CD14-positive monocyte (primary cell): ENCODE data around the gene SSR1. TPM values are rescaled to one million over a fixed set of nuclear protein-coding genes. Genes with fewer than 3 reads are reported as not detected.

ENCODE experiments used
- DNase-seq, 3 donors: peaks; one replicate each; pipeline ENCODE4 v3.0.0-alpha.2; 2011 to 2022
- H2AFZ ChIP-seq: 2 replicates; pipeline ENCODE4 v1.6.0; 2012; ENCODE audit warnings: mild to moderate bottlenecking, low read depth, low read length, inconsistent platforms; ENCODE audit not compliant: insufficient read depth, poor library complexity, severe bottlenecking
- H3K27ac ChIP-seq, 2 donors: 1 replicate in 1 of 2; 2 replicates in 1 of 2; pipeline ENCODE4 v1.5.1; 2012 to 2013; ENCODE audit warnings: low read length in 2 of 2, control low read depth in 1 of 2, inconsistent platforms in 1 of 2, low read depth in 1 of 2, mild to moderate bottlenecking in 1 of 2
- H3K27me3 ChIP-seq, 2 donors: one replicate each; pipeline versions ENCODE4 v1.6.0 to v1.6.1; 2011 to 2013; ENCODE audit warnings: low read length in 2 of 2; ENCODE audit not compliant: control insufficient read depth in 2 of 2, insufficient read depth in 2 of 2
- H3K36me3 ChIP-seq, 2 donors: replicated peaks in 1 of 2; 1 replicate in 1 of 2; 2 replicates in 1 of 2; pipeline versions ENCODE4 v1.5.1 to v1.6.1; 2012 to 2013; ENCODE audit warnings: low read length in 2 of 2, control low read depth in 1 of 2, inconsistent platforms in 1 of 2, mild to moderate bottlenecking in 1 of 2; ENCODE audit not compliant: insufficient read depth in 2 of 2, control insufficient read depth in 1 of 2
- H3K4me1 ChIP-seq, 2 donors: 1 replicate in 1 of 2; 2 replicates in 1 of 2; pipeline versions ENCODE4 v1.5.1 to v1.6.1; 2012 to 2013; ENCODE audit warnings: low read length in 2 of 2, control low read depth in 1 of 2, inconsistent platforms in 1 of 2, mild to moderate bottlenecking in 1 of 2, moderate library complexity in 1 of 2; ENCODE audit not compliant: insufficient read depth in 2 of 2, control insufficient read depth in 1 of 2
- H3K4me2 ChIP-seq: replicated peaks from 2 replicates; pipeline ENCODE3; 2012; ENCODE audit warnings: low read length, moderate library complexity, mild to moderate bottlenecking; ENCODE audit not compliant: poor library complexity, severe bottlenecking; ENCODE audit errors: extremely low read depth
- H3K4me3 ChIP-seq, 3 experiments: fragments of 200-600 bp in 1 of 3; sonication (generic) in 1 of 3; replicated peaks in 1 of 3; 1 replicate in 2 of 3; 2 replicates in 1 of 3; pipeline ENCODE4 v1.5.1; 2011 to 2013; ENCODE audit warnings: low read length in 3 of 3, mild to moderate bottlenecking in 3 of 3, control low read depth in 2 of 3, low read depth in 2 of 3, inconsistent platforms in 1 of 3, moderate library complexity in 1 of 3
- H3K79me2 ChIP-seq: 2 replicates; pipeline ENCODE4 v1.6.0; 2012; ENCODE audit warnings: mild to moderate bottlenecking, control low read depth, inconsistent platforms, low read length, moderate library complexity; ENCODE audit not compliant: insufficient read depth
- H3K9ac ChIP-seq: 2 replicates; pipeline ENCODE4 v1.6.0; 2017; ENCODE audit warnings: low read length, mild to moderate bottlenecking; ENCODE audit not compliant: insufficient read depth, poor library complexity, severe bottlenecking
- H3K9me3 ChIP-seq, 2 donors: replicated peaks in 1 of 2; 1 replicate in 1 of 2; 2 replicates in 1 of 2; pipeline versions ENCODE4 v1.5.1 to v1.6.1; 2012 to 2013; ENCODE audit warnings: low read length in 2 of 2, control low read depth in 1 of 2; ENCODE audit not compliant: control insufficient read depth in 1 of 2, insufficient read depth in 1 of 2
- H4K20me1 ChIP-seq: 2 replicates; pipeline ENCODE4 v1.6.0; 2012; ENCODE audit warnings: mild to moderate bottlenecking, low read length, control low read depth, moderate library complexity; ENCODE audit not compliant: insufficient read depth
- H3K27ac Mint-ChIP-seq, 7 donors: one replicate each; pipeline ENCODE4 v1.8.0; 2020; ENCODE audit warnings: mild to moderate bottlenecking in 7 of 7, mixed read lengths in 7 of 7, moderate library complexity in 6 of 7, inconsistent platforms in 2 of 7
- H3K27me3 Mint-ChIP-seq, 3 donors: one replicate each; pipeline ENCODE4 v1.8.0; 2021 to 2022; ENCODE audit warnings: low read depth in 3 of 3, mild to moderate bottlenecking in 3 of 3, mixed read lengths in 3 of 3, moderate library complexity in 3 of 3, inconsistent platforms in 1 of 3
- H3K36me3 Mint-ChIP-seq, 2 donors: one replicate each; pipeline ENCODE4 v1.8.0; 2020; ENCODE audit warnings: mixed read lengths in 2 of 2, inconsistent platforms in 1 of 2, mild to moderate bottlenecking in 1 of 2
- H3K4me1 Mint-ChIP-seq: one replicate; pipeline ENCODE4 v1.8.0; 2020; ENCODE audit warnings: mild to moderate bottlenecking, mixed read lengths
- H3K4me3 Mint-ChIP-seq, 2 donors: one replicate each; pipeline ENCODE4 v1.8.0; 2020; ENCODE audit warnings: mild to moderate bottlenecking in 2 of 2, mixed read lengths in 2 of 2, moderate library complexity in 1 of 2
- H3K9me3 Mint-ChIP-seq, 7 donors: one replicate each; pipeline ENCODE4 v1.8.0; 2020 to 2022; ENCODE audit warnings: mixed read lengths in 7 of 7, mild to moderate bottlenecking in 6 of 7, moderate library complexity in 6 of 7, inconsistent platforms in 2 of 7
- CTCF ChIP-seq: fragments of 200-600 bp; IDR thresholded peaks from one replicate; pipeline ENCODE4 v1.8.0; 2022; ENCODE audit warnings: antibody characterized with exemption, mild to moderate bottlenecking
- WGBS: methylation state at CpG from one replicate; pipeline ENCODE4 v1.1.5; 2013; ENCODE audit warnings: missing lambda C conversion rate; ENCODE audit not compliant: insufficient coverage; 5-methylcytosine and 5-hydroxymethylcytosine counted together
- intact Hi-C, 2 donors: fragments of 100-400 bp; cut with micrococcal nuclease; formaldehyde crosslinking; loops; one replicate each; pipeline versions ENCODE4 v1.15.0 to v1.15.1; 2023
- polyA plus RNA-seq, 3 donors: library from polyadenylated mRNA; depleted of rRNA in 1 of 3; unstranded in 2 of 3; stranded (reverse) in 1 of 3; fragments of 300-500 nt in 2 of 3; fragments of >200 nt in 1 of 3; fragmentation: Illumina TruSeq in 2 of 3; gene quantifications; 1 replicate in 2 of 3; 2 replicates in 1 of 3; pipeline ENCODE4 v1.2.3, GENCODE V29; 2012 to 2021

SSR1 gene
- polyA plus RNA-seq, 3 donors = 59.1 to 302 (median 251) TPM

GRCh38 chr6:7251646-7252260 is 61.2 kb downstream of the SSR1 start:
- H3K9me3 ChIP-seq = peaks cover 0 to 4% of the 10 kb centered on the region in 2 donors
- H3K9me3 Mint-ChIP-seq = peaks cover 0 to 9% (median 4%) of the 10 kb centered on the region in 7 donors
- peaks cover 36 to 39% of the 10 kb centered on the region in 2 donors for H3K36me3 ChIP-seq
- H3K9ac ChIP-seq = no peak overlapping the region
- H3K36me3 Mint-ChIP-seq = peaks cover 41 to 47% of the 10 kb centered on the region in 2 donors
- peaks cover 0 to 2% (median 0%) of the 10 kb centered on the region in 3 donors for H3K27me3 Mint-ChIP-seq
- no peak overlapping the region for H3K4me3 Mint-ChIP-seq
- H3K4me1 ChIP-seq = peaks cover 59% of the 10 kb centered on the region in 2 donors
- peaks cover 6% of the 10 kb centered on the region for H4K20me1 ChIP-seq
- DNase-seq = no peak
- H3K27ac Mint-ChIP-seq = peak overlapping the region; percentile 67 to 89 (median 72)
- no CpG with 5 or more reads among the region's 6 CpGs for WGBS
- H3K4me3 ChIP-seq = peak overlapping the region in 1 of 3 experiments; percentile 15
- H2AFZ ChIP-seq = no peak overlapping the region
- peaks cover 58% of the 10 kb centered on the region for H3K4me1 Mint-ChIP-seq
- H3K79me2 ChIP-seq = peaks cover 31% of the 10 kb centered on the region
- no peaks in the 10 kb centered on the region for H3K27me3 ChIP-seq
- intact Hi-C loops = no loop called here
- H3K4me2 ChIP-seq = peak overlapping the region; percentile 20
- no peak for TF ChIP-seq CTCF
- H3K27ac ChIP-seq = peak overlapping the region; percentile 39 to 58

- intact Hi-C loops = no loop called here
- peaks cover 48% of the 10 kb centered on the region for H3K4me1 Mint-ChIP-seq
Measured at GRCh38 chr6:7250812-7251211, 62.2 kb downstream of the SSR1 start.

More at GRCh38 chr6:7250812-7251211, 62.2 kb downstream of the SSR1 start:
- Histone ChIP-seq H3K27me3 (no peaks in the 10 kb centered on the region), H4K20me1 (peaks cover 15% of the 10 kb centered on the region), H3K9me3 (peaks cover 0 to under 1% of the 10 kb centered on the region in 2 donors), H2AFZ (no peak overlapping the region), H3K4me2 (no peak overlapping the region), H3K4me1 (peaks cover 50% of the 10 kb centered on the region in 2 donors), H3K79me2 (peaks cover 34% of the 10 kb centered on the region), H3K9ac (no peak overlapping the region), H3K27ac (peak overlapping the region in 1 of 2 donors; percentile 23), H3K36me3 (peaks cover 46 to 49% of the 10 kb centered on the region in 2 donors), H3K4me3 (no peak overlapping the region)
- peaks cover 0 to 1% (median 0%) of the 10 kb centered on the region in 7 donors for H3K9me3 Mint-ChIP-seq
- H3K27ac Mint-ChIP-seq = peak overlapping the region in 2 of 7 donors; percentile 45 to 80
- H3K27me3 Mint-ChIP-seq = peaks cover 0 to 4% (median 0%) of the 10 kb centered on the region in 3 donors
- H3K36me3 Mint-ChIP-seq = peaks cover 49 to 55% of the 10 kb centered on the region in 2 donors
- no peak overlapping the region for H3K4me3 Mint-ChIP-seq
- WGBS = no CpG with 5 or more reads among the region's 8 CpGs
- no peak for TF ChIP-seq CTCF
- no peak for DNase-seq
